H54 (cell line): ENCODE data around the gene CKLF.
"Not testable (repeated sequence)": the region's sequence is repeated elsewhere in the genome, so short reads cannot be mapped to it uniquely, and the experiment has no call there.

Experiments
- DNase-seq: peaks from one replicate; pipeline ENCODE4 v3.0.0; 2011; ENCODE audit warnings: low spot score, mixed read lengths; ENCODE audit not compliant: insufficient read length
- FAIRE-seq: peaks from 3 replicates; lab custom pipeline; 2011; peaks lifted over from hg19 to GRCh38; lab: Jason Lieb, UNC
- POLR2A ChIP-seq: IDR thresholded peaks from 2 replicates; pipeline ENCODE4 v1.6.1; 2011; ENCODE audit warnings: low read depth, mild to moderate bottlenecking, low read length

The CKLF gene

DNA sequence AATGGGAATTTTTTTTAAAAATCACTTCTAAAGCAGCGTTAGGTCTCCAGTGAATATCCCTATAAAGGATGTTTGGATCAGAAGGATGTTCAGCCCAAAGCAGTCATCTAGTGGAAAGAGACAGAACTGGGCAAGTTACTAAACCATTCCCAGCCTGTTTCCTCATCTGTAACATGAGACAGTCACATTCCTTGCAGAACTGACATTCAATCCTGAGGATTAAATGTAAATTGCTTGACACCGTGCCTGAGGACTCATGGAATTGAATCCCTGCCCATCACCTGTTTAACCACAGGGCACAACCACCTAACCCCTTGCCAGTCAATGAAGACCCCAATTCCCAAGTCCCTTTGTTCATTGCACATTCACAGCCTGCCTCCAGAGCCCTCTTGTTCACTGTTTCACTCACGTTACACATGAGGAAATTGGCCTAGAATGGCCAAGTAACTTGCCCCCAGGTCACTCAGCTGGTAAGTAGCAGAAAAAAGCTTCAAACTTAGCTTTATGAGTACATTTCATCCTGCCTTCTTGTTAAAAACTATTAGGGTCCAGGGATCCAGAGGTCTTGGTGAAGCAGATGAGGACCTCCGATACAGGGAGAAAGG, 28.3 kb downstream of the CKLF start:
- FAIRE-seq (peak; percentile 60), DNase-seq (peak; percentile 45)
- TF ChIP-seq POLR2A, result no peak

- DNase-seq (no peak), FAIRE-seq (no peak)
- TF ChIP-seq POLR2A, result no peak
These were observed 29.0 kb downstream of the CKLF start for GRCh38 chr16:66581246-66581952.

- DNase-seq, result no peak
- FAIRE-seq, result no peak
- TF ChIP-seq POLR2A, result no peak
These were observed 33.3 kb downstream of the CKLF start for GRCh38 chr16:66585481-66586239.

GRCh38 chr16:66587881-66588600, 35.7 kb downstream of the CKLF start:
- no peak for TF ChIP-seq POLR2A
- DNase-seq (no peak), FAIRE-seq (no peak)

- FAIRE-seq (no peak), DNase-seq (peak; percentile 35)
- no peak for TF ChIP-seq POLR2A
These were observed 36.8 kb downstream of the CKLF start for GRCh38 chr16:66588981-66589713.

DNA sequence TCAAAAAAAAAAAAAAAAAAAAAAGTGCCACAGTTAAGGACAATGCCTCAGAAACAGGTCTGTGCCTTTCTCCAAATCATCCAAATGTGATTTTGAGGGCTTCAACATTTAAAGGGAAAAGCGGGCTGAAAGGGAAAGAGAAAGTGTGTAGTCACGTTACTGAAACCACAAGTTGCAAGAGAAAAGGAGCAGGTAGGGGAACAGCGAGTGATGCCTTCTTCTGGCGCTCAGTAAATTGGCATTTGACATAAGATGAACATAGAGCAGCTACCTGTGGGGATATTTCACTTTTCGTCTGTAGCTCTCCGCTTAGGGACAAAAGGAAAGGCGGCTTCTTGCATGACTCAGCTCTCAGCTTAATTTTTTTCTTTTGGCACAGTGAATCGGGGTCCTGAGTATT, 37.9 kb downstream of the CKLF start:
- TF ChIP-seq POLR2A, result no peak
- DNase-seq, result no peak
- no peak for FAIRE-seq

DNA sequence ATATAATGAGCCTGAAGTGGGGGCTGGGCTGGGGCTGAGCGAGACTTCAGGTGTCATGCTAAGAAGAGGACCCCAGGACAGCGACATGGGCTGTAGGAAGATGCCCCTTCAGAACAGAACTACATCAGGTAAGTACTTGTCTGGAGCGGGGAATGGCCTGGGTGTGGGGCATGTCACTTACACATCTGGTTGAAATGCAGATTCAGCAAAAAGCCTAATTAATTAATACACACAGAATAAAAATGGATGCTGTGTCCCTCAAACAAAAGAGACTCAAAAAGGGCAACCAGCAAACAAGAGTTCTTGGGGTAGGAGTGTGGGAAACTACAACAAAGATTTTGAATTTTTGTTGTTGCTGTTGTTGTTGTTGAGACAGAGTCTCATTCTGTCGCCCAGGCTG, 38.6 kb downstream of the CKLF start:
- FAIRE-seq (no peak), DNase-seq (no peak)
- no peak for TF ChIP-seq POLR2A

GRCh38 chr16:66592241-66592640, 39.9 kb downstream of the CKLF start:
- no peak for TF ChIP-seq POLR2A
- FAIRE-seq, result no peak
- DNase-seq, result no peak

DNA sequence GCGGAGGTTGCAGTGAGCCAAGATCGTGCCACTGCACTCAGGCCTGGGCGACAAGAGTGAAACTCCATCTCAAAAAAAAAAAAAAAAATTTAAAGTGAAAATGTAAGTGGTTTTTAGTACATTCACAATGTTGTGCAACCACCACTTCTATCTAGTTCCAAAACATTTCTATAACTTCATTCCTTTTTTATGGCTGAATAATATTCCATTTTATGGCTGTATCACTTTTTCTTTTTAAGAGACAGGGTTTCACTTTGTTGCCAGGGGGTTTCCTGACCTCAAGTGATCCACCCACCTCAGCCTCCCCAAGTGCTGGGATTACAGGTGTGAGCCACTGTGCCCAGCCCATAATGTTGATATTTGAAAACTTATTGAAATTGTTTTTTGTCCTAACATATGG, 40.4 kb downstream of the CKLF start:
- FAIRE-seq (no peak), DNase-seq (no peak)
- TF ChIP-seq POLR2A, result no peak

DNA sequence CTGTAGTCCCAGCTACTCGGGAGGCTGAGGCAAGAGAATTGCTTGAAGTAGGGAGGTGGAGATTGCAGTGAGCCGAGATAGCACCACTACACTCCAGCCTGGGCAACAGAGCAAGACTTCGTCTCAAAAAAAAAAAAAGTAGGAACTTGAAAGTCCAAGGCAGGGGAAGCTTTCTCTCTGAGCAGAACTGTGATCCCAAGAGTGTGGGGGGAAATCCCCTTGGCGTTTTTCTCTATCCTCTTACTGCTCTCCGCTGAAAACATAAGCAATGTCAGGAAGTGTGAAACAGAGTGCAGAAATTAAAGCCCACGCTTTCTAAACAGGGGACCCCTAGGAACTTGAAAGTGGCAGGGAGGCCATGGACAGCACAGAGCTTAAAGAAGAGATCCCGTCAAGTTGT, 42.4 kb downstream of the CKLF start:
- DNase-seq (no peak), FAIRE-seq (no peak)
- no peak for TF ChIP-seq POLR2A

DNA sequence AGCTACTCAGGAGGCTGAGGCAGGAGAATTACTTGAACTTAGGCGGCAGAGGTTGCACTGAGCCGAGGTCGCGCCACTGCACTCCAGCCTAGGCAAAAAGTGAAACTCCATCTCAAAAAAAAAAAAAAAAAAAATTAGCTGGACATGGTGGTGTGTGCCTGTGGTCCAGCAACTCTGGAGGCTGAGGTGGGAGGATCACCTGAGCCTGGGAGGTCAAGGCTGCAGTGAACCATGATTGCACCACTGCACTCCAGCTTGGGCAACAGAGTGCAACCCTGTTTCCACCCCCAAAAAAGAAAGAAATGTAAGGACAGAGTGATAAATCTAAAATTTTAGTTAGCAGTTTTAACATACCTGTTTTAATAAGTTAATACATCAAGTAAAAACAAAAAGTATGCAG, 44.2 kb downstream of the CKLF start:
- DNase-seq, FAIRE-seq: not testable (repeated sequence)

GRCh38 chr16:66596986-66597848, 44.8 kb downstream of the CKLF start:
- DNase-seq (no peak), FAIRE-seq (no peak)
- no peak for TF ChIP-seq POLR2A
